Fibroblast of villous mesenchyme (primary cell): ENCODE data around the gene BEGAIN. TPM values are rescaled to one million over a fixed set of nuclear protein-coding genes. Genes with fewer than 3 reads are reported as not detected.

ENCODE experiments used
- DNase-seq: peaks from one replicate; pipeline ENCODE4 v3.0.0-alpha.2; 2010; ENCODE audit warnings: low read depth
- H3K4me3 ChIP-seq: 2 replicates; pipeline ENCODE4 v1.5.1; 2011; ENCODE audit warnings: low read depth, mild to moderate bottlenecking, low read length
- CTCF ChIP-seq: IDR thresholded peaks from 2 replicates; pipeline ENCODE4 v1.5.1; 2012; ENCODE audit warnings: low read depth, mild to moderate bottlenecking, low read length; ENCODE audit not compliant: insufficient read depth
- total RNA-seq: library from RNA; depleted of rRNA; stranded (reverse); fragments of >200 nt; gene quantifications from 2 replicates; pipeline ENCODE4 v1.2.3, GENCODE V29; 2012

BEGAIN gene
- total RNA-seq, 1 donor, result not detected

GRCh38 chr14:100526057-100526456 is 61.2 kb downstream of the BEGAIN start:
- no peak for TF ChIP-seq CTCF
- H3K4me3 ChIP-seq, result no peak overlapping the region
- DNase-seq, result no peak

- no peak for DNase-seq
- H3K4me3 ChIP-seq, result no peak overlapping the region
- no peak for TF ChIP-seq CTCF
These were observed 61.6 kb downstream of the BEGAIN start for GRCh38 chr14:100525615-100526014.

GRCh38 chr14:100524933-100525243 is 62.3 kb downstream of the BEGAIN start:
- peak; percentile 29 for DNase-seq
- H3K4me3 ChIP-seq, result no peak overlapping the region
- TF ChIP-seq CTCF, result peak; percentile 43

- no peak for TF ChIP-seq CTCF
- H3K4me3 ChIP-seq, result no peak overlapping the region
- no peak for DNase-seq
These were observed 62.8 kb downstream of the BEGAIN start for GRCh38 chr14:100524233-100524932.

GRCh38 chr14:100523843-100524169 is 63.4 kb downstream of the BEGAIN start:
- TF ChIP-seq CTCF, result no peak
- H3K4me3 ChIP-seq, result no peak overlapping the region
- no peak for DNase-seq

GRCh38 chr14:100523131-100523842 is 63.9 kb downstream of the BEGAIN start:
- TF ChIP-seq CTCF, result no peak
- H3K4me3 ChIP-seq, result no peak overlapping the region
- DNase-seq, result no peak
